K562 (cell line): ENCODE measurements around the gene MAP2K7.

Source experiments
- BRCA1 ChIP-seq, 2 experiments: fragments of 450-650 bp in 1 of 2; sonication (generic) in 1 of 2; formaldehyde crosslinking in 1 of 2; IDR thresholded peaks; 2 replicates each; pipeline versions ENCODE4 v1.5.0 to v1.6.1; 2017 to 2020; ENCODE audit warnings: mild to moderate bottlenecking in 1 of 2, missing genetic modification reagents in 1 of 2
- CBX3 ChIP-seq, 2 experiments: IDR thresholded peaks; 1 replicate in 1 of 2; 2 replicates in 1 of 2; pipeline ENCODE4 v1.6.1; 2012; ENCODE audit warnings: inconsistent platforms in 2 of 2, low read length in 2 of 2, borderline replicate concordance in 1 of 2, control low read depth in 1 of 2
- CTCF ChIP-seq, 3 experiments: IDR thresholded peaks in 2 of 3; conservative IDR thresholded peaks in 1 of 3; 2 replicates each; pipeline ENCODE4 v1.5.1; 2011 to 2012; ENCODE audit warnings: low read length in 3 of 3, mild to moderate bottlenecking in 3 of 3, control low read depth in 2 of 3, improper control_type of control experiment in 1 of 3, inconsistent platforms in 1 of 3, low read depth in 1 of 3, mixed read lengths in 1 of 3, moderate library complexity in 1 of 3; ENCODE audit not compliant: insufficient read depth in 2 of 3
- FOXM1 ChIP-seq, 2 experiments: fragments of 450-650 bp in 1 of 2; sonication (generic) in 1 of 2; formaldehyde crosslinking in 1 of 2; IDR thresholded peaks; 2 replicates each; pipeline versions ENCODE4 v1.6.1 to v1.9.0; 2017 to 2022; ENCODE audit warnings: low read depth in 2 of 2, mild to moderate bottlenecking in 2 of 2, missing genetic modification reagents in 1 of 2, moderate library complexity in 1 of 2
- MEIS2 ChIP-seq: fragments of 450-650 bp; IDR thresholded peaks from 2 replicates; pipeline ENCODE4 v1.6.1; 2014; ENCODE audit warnings: mild to moderate bottlenecking; ENCODE audit not compliant: partially characterized antibody
- MYNN ChIP-seq, 2 experiments: sonication (generic); formaldehyde crosslinking in 1 of 2; IDR thresholded peaks; 2 replicates each; pipeline versions ENCODE4 v1.5.0 to v1.6.1; 2016 to 2020; ENCODE audit warnings: antibody characterized with exemption in 1 of 2, missing genetic modification reagents in 1 of 2
- NONO ChIP-seq, 2 experiments: fragments of 200-400 bp in 1 of 2; fragments of 450-650 bp in 1 of 2; formaldehyde crosslinking in 1 of 2; IDR thresholded peaks; 2 replicates each; pipeline ENCODE4 v1.6.1; 2017; ENCODE audit warnings: low read depth in 2 of 2, mild to moderate bottlenecking in 2 of 2, moderate library complexity in 2 of 2, low read length in 1 of 2
- POLR2A ChIP-seq: fragments of 450-650 bp; conservative IDR thresholded peaks from 2 replicates; pipeline ENCODE4 v1.6.1; 2016
- POLR2AphosphoS5 ChIP-seq: IDR thresholded peaks from 2 replicates; pipeline ENCODE4 v1.6.1; 2011; ENCODE audit warnings: mild to moderate bottlenecking, low read depth, low read length, moderate library complexity; ENCODE audit not compliant: control insufficient read depth, insufficient read depth
- SIX5 ChIP-seq, 2 experiments: IDR thresholded peaks; 2 replicates each; pipeline ENCODE4 v1.6.1; 2011; ENCODE audit warnings: low read length in 2 of 2, borderline replicate concordance in 1 of 2, low read depth in 1 of 2, mild to moderate bottlenecking in 1 of 2, moderate library complexity in 1 of 2; ENCODE audit not compliant: insufficient read depth in 1 of 2
- SMC3 ChIP-seq: conservative IDR thresholded peaks from 2 replicates; pipeline ENCODE4 v1.6.1; 2011; ENCODE audit warnings: low read depth, low read length, improper control_type of control experiment; ENCODE audit not compliant: insufficient read depth
- YY1 ChIP-seq, 3 experiments: IDR thresholded peaks; 2 replicates each; pipeline ENCODE4 v1.6.1; 2011; ENCODE audit warnings: low read length in 2 of 3, mild to moderate bottlenecking in 2 of 3, moderate library complexity in 2 of 3, borderline replicate concordance in 1 of 3, control low read depth in 1 of 3, low read depth in 1 of 3; ENCODE audit not compliant: insufficient read depth in 3 of 3, insufficient replicate concordance in 2 of 3, control insufficient read depth in 1 of 3, insufficient read length in 1 of 3; ENCODE audit errors: extremely low read depth in 1 of 3
- ZNF354B ChIP-seq: fragments of 250-450 bp; sonication (Bioruptor Pico); IDR thresholded peaks from 2 replicates; pipeline ENCODE4 v1.4.0; 2020
- ZNF639 ChIP-seq, 2 experiments: fragments of 200-800 bp in 1 of 2; sonication (Bioruptor generic) in 1 of 2; sonication (generic) in 1 of 2; formaldehyde crosslinking in 1 of 2; IDR thresholded peaks in 1 of 2; conservative IDR thresholded peaks in 1 of 2; 2 replicates each; pipeline versions ENCODE4 v1.5.0 to v1.6.1; 2016 to 2020; ENCODE audit warnings: missing compliant biosample characterization in 1 of 2, missing genetic modification characterization in 1 of 2, missing genetic modification reagents in 1 of 2

GRCh38 chr19:7873304-7874075 is 30.2 kb upstream of the MAP2K7 start:
- no peak for TF ChIP-seq ZNF639 (CRISPR knock-in tag; conservative IDR thresholded peaks at IDR 0.05 in 1 of 2, IDR thresholded peaks at IDR 0.05 in 1 of 2)
- TF ChIP-seq CTCF (IDR thresholded peaks at IDR 0.05 in 2 of 3, conservative IDR thresholded peaks at IDR 0.05 in 1 of 3; ENCODE audit: insufficient read depth in 2 of 3, low read depth in 1 of 3, low read length in 3 of 3): no peak
- no peak for TF ChIP-seq NONO (IDR thresholded peaks at IDR 0.05; ENCODE audit: low read depth in 2 of 2, low read length in 1 of 2)
- no peak for TF ChIP-seq YY1 (IDR thresholded peaks at IDR 0.05; ENCODE audit: borderline replicate concordance in 1 of 3, control insufficient read depth in 1 of 3, extremely low read depth in 1 of 3, insufficient read depth in 3 of 3, insufficient read length in 1 of 3, insufficient replicate concordance in 2 of 3, low read depth in 1 of 3, low read length in 2 of 3)
- TF ChIP-seq SMC3: no peak
- TF ChIP-seq FOXM1 (IDR thresholded peaks at IDR 0.05; ENCODE audit: low read depth): no peak
- TF ChIP-seq FOXM1 (CRISPR knock-in tag; IDR thresholded peaks at IDR 0.05; ENCODE audit: low read depth): no peak
- no peak for TF ChIP-seq MYNN (IDR thresholded peaks at IDR 0.05)
- no peak for TF ChIP-seq MYNN (CRISPR knock-in tag; IDR thresholded peaks at IDR 0.05)
- no peak for TF ChIP-seq ZNF354B (CRISPR knock-in tag)
- TF ChIP-seq MEIS2: no peak
- TF ChIP-seq POLR2AphosphoS5: no peak
- TF ChIP-seq POLR2A: no peak
- TF ChIP-seq BRCA1 (IDR thresholded peaks at IDR 0.05): no peak
- TF ChIP-seq BRCA1 (CRISPR knock-in tag; IDR thresholded peaks at IDR 0.05): no peak
- no peak for TF ChIP-seq SIX5 (IDR thresholded peaks at IDR 0.05; ENCODE audit: borderline replicate concordance in 1 of 2, insufficient read depth in 1 of 2, low read depth in 1 of 2, low read length in 2 of 2)
- no peak for TF ChIP-seq CBX3 (IDR thresholded peaks at IDR 0.05; ENCODE audit: borderline replicate concordance in 1 of 2, low read length in 2 of 2)
